GM19193 (cell line): ENCODE measurements around the gene RSBN1L.

Experiments
- POLR2A ChIP-seq: IDR thresholded peaks from 4 replicates; pipeline ENCODE4 v1.6.1; 2011; ENCODE audit not compliant: insufficient read depth, insufficient read length; ENCODE audit errors: extremely low read depth

RSBN1L gene

GRCh38 chr7:77674878-77675277 lies 21.4 kb upstream of the RSBN1L start:
- TF ChIP-seq POLR2A: no peak

DNA sequence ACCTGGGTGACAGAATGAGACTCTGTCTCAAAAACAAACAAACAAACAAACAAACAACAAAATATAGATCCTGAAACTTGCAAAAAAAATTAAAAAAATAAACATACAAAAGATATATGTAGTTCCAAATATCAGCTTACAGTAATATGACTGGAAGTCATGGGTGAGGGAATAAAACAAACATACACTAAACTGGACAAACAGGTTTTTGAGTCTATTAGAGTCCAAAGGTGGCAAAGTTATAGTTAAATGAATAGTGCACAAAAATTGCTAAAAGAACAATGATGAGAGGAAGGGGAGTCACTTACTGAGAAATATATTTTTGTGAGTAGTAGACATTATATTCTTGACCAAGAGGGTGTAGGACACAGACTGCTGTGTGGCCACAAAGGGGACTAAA lies 16.7 kb upstream of the RSBN1L start:
- TF ChIP-seq POLR2A: no peak

DNA sequence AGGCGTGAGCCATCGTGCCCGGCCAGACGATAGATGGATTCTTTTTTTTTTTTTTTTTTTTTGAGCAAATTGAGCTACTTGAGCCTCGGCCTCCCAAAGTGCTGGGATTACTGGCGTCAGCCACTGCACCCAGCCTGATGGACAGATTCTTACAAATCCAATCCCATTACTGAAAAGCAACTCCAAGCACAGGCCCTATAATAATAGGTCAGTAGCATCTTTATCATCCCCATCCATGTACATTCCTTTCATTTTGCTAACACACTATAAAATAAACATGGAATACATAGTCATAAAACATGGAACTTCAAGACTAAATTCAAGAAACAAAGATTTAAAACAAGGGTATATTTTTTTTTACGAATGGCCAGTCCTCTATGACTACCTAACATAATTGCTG lies 16.0 kb upstream of the RSBN1L start:
- no peak for TF ChIP-seq POLR2A

DNA sequence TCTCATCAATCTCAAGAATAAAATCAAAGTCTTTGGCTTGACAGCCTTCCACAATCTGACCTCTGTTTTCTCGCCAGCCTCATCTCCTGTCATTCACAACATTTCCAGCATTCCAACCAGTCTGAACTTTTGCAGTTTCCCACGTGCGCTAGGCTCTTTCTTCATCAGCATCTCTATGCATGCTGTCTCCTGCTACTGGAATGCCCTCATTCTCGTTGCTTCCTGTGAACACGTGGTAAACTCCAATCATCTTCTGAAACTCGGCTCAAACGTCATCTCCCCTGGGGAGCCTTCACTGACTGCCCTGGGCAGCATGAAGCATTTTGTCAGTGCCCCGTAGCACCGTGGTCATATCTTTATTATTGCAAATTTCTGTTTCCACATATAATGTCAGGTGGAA lies 12.2 kb upstream of the RSBN1L start:
- TF ChIP-seq POLR2A: no peak

DNA sequence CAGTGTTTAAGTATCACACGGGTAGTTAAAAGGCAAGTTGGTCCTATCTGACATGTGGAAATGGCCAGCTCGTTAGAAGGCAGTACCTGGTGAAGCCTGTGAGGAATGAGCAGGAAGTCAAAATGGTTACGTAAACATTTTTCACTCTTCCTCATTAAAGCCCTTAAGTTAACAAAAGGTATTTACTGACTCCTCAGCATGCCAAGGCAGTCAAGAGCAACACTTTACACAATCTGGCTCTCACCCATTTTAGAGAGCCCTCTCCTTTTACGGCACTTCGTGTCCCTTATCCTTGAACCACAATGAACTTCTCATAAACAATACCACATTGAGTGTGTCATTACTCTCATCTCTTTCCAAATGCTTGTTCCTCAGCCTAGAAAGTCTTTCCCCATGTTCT lies 11.0 kb upstream of the RSBN1L start:
- TF ChIP-seq POLR2A: no peak

DNA sequence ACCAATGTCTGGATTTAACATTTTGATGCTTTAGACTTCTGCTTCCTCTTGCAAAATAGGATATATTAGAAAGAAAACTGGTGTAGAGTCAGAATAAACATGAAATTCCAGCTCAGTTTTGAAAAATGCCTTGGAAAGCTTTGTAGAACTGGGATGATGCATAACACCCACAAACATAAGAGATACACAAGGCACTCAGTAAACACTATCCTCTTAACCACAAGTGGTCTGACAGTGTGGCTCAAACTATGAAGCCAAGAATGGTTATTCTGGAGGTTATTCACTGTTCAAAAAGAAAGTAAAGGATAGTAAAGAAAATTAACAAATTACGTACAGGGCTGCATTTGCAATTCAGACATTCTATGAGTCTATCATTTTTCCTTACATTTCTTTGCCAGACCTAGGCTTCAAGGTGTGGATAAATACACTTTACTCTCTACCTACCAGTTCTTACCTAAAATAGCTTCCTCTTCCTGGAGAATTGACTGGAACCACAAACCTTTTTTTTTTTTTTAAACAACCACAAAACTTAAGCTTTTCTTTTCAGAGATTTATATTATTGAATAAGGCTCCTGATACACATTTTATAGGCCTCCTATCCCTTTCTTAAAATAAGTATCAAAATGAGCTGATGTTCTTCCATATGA lies 9.0 kb upstream of the RSBN1L start:
- no peak for TF ChIP-seq POLR2A

DNA sequence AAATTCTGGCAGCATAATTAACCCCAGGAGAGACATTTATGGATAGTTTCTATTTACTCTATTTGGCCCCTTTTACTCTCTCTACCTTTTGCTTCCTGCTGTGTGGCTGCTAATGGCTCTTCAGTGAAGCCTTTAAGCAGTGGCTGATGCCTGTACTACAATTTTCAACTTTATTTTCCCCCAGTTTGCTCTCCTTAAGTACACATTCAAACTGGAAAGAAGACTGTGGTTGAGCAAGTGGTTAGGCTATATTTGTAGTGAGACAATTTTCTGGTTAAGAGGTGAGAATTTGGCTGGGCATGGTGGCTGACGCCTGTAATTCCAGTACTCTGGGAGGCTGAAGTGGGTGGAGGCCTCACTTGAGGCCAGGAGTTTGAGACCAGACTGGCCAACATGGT lies 8.5 kb upstream of the RSBN1L start:
- no peak for TF ChIP-seq POLR2A

GRCh38 chr7:77690289-77690688 lies 6.0 kb upstream of the RSBN1L start:
- TF ChIP-seq POLR2A: no peak

DNA sequence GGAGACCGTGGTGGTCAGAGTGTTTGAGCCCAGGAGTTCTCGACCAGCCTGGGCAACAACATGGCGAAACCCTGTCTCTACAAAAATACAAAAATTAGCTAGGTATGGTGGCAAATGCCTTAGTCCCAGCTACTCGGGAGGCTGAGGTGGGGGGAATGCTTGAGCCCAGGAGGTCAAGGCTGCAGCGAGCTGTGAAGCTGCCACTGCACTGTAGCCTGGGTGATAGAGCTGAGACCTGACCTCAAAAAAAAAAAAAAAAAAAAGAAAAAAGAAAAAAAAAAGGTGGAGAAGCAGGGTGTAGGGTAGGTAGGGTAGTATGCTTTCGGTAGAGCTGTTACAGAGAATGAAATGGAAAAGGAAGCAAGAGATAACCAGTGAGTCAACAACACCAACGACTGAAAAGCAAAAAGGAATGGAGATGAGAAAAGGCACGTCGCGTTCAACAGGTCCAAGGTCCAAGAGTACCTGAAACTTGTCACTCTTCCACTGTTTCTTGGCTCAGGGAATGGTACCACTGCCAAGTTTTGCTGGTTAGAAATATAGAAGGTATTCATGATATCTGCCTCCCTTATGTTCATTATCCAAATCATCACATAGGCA lies 4.3 kb upstream of the RSBN1L start:
- TF ChIP-seq POLR2A: no peak

- TF ChIP-seq POLR2A: no peak
These were observed 2.3 kb upstream of the RSBN1L start for GRCh38 chr7:77693830-77694583.

DNA sequence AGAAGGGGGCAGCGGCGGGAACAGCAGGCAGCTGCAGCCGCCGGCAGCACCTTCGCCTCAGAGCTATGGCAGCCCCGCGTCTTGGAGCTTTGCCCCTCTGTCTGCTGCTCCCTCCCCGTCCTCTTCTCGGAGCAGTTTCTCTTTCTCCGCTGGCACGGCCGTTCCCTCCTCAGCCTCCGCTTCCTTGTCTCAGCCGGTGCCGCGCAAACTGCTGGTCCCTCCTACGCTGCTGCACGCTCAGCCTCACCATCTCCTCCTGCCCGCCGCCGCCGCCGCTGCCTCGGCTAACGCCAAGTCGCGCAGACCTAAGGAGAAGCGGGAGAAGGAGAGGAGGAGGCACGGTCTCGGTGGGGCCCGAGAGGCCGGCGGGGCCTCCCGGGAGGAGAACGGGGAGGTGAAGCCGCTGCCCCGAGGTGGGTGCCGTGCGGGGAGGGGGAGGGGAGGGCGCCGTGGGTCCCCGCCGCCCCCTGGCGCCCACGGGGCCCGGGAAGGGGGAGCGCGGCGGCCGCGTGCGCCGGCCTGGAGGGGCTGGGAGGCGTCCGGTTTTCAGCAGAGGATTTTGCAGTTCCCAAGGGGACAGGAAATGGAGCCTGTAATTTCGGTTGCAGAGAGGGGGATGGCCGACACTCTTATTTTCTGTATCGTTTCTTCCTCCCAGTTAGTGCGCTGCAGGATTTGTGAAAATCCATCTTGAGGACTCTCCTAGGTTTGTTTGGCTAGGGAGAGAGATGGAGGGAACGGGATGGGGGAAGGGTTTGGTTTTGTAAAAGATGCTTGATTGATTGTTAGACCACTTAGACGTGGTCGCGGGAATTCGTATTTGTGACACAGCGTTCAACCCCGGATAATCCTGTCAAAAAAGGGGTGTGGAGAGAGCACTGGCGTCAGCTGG lies 630 bp downstream of the RSBN1L start:
- TF ChIP-seq POLR2A: no peak

DNA sequence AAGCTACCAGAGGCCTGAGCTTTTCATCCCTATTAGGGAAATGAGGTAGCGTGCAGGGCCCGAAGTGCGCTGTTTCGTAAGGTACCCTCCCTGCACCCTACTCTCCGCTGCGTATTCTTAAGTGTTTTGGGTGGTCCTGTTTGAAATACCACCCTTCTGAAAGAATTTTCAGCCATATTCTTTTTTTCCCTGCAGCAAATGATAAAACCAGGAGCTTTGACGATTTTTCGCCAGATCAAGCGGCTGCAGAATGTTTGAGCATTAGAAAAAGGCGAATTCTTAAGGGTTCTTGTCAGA lies 1.2 kb downstream of the RSBN1L start:
- TF ChIP-seq POLR2A: no peak

GRCh38 chr7:77698042-77698625 lies 1.9 kb downstream of the RSBN1L start:
- no peak for TF ChIP-seq POLR2A

- no peak for TF ChIP-seq POLR2A
These were observed 2.8 kb downstream of the RSBN1L start for GRCh38 chr7:77699056-77699455.

GRCh38 chr7:77702513-77702912 lies 6.3 kb downstream of the RSBN1L start:
- TF ChIP-seq POLR2A: no peak

DNA sequence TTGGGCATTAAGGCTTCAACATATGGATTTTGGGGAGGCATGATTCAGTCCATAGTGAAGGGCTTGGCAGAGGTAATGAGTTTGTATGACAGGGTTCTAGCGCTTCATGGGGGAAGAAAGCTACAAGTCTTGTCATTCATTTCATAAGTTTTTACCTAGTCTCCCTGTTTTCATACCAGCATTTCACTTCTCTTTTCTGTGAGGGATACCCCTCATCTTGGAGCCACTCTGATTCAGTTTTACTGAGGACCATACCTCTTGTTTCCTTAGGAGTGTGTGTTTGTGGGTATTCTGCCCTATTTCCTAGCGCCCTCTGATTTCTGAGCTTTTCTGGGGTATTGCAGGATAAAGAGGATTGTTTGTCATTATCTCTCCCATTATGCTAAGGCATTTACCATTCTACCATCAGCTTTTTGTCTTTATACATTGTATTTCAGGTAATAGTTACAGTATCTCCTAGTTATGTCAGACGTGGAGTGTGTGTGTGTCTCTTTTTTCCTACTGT lies 6.8 kb downstream of the RSBN1L start:
- TF ChIP-seq POLR2A: no peak

- no peak for TF ChIP-seq POLR2A
These were observed 11.3 kb downstream of the RSBN1L start for GRCh38 chr7:77707504-77707992.
